Astrocyte (in vitro differentiated cells and primary cell): ENCODE measurements around the gene SERPINE2.

ENCODE experiments used
- CTCF ChIP-seq: IDR thresholded peaks from 2 replicates; pipeline ENCODE4 v1.5.1; 2011; ENCODE audit warnings: low read depth, mild to moderate bottlenecking, inconsistent platforms, low read length, moderate library complexity; ENCODE audit not compliant: insufficient read depth
- EZH2 ChIP-seq: IDR thresholded peaks from 2 replicates; pipeline ENCODE4 v1.6.1; 2012; ENCODE audit warnings: mild to moderate bottlenecking, low read length, inconsistent platforms; ENCODE audit not compliant: insufficient read depth

- no peak for TF ChIP-seq CTCF
- no peak for TF ChIP-seq EZH2
These were observed 12.0 kb downstream of the SERPINE2 start for GRCh38 chr2:224027070-224027469.
